ENCODE measurements around the gene NIPAL4.

Gene NIPAL4

DNA sequence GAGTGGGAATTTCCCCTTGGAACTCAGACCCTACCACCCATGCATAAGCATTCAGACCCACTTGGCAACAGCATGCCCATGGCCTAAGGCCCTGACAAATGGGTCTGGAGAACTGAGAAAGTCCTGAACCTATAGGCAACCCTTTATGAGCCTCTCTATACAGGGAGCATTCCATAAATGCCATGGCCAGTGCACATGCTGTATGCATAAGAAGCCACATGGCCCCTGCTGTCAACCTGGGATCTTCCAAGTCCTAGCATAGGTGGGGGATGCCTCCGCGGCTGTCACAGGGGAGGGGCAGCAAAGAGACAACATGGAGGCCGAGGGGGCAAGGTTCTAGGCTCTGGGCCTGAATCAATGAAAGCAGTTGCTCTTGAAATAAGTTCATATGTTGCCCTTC lies 8.2 kb upstream of the NIPAL4 start:
- TF ChIP-seq, protein P1, sequence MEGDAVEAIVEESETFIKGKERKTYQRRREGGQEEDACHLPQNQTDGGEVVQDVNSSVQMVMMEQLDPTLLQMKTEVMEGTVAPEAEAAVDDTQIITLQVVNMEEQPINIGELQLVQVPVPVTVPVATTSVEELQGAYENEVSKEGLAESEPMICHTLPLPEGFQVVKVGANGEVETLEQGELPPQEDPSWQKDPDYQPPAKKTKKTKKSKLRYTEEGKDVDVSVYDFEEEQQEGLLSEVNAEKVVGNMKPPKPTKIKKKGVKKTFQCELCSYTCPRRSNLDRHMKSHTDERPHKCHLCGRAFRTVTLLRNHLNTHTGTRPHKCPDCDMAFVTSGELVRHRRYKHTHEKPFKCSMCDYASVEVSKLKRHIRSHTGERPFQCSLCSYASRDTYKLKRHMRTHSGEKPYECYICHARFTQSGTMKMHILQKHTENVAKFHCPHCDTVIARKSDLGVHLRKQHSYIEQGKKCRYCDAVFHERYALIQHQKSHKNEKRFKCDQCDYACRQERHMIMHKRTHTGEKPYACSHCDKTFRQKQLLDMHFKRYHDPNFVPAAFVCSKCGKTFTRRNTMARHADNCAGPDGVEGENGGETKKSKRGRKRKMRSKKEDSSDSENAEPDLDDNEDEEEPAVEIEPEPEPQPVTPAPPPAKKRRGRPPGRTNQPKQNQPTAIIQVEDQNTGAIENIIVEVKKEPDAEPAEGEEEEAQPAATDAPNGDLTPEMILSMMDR (IDR thresholded peaks at IDR 0.05; ENCODE audit: low read depth, low read length): no peak
- DNase-seq (ENCODE audit: low read depth in 2 of 2): no peak
- H3K4me3 ChIP-seq (replicated peaks in 1 of 2; ENCODE audit: low read depth in 2 of 2, low read length in 2 of 2): no peak overlapping the region

DNA sequence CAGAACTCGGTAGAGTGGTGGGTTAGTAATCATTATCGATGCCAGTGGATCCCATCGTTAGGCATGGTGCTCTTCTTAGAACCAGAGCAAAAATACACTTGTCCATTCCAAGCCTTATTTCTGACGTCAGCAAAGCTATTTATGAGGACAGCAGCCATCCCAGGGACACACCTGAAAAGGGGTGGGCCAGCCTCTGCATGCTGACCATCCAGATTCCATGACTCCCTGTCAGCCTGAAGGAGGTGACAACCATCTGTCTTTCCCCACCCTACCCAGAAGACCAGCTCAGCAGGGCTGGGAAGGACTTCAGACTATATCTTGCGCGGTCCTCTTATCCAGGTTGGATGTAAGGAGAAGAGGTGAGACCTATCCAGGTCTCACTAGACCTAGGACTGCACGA lies 5.7 kb upstream of the NIPAL4 start:
- H3K4me3 ChIP-seq (replicated peaks in 1 of 2; ENCODE audit: low read depth in 2 of 2, low read length in 2 of 2): no peak overlapping the region
- TF ChIP-seq, protein P1 (IDR thresholded peaks at IDR 0.05; ENCODE audit: low read depth, low read length): no peak
- no peak for DNase-seq (ENCODE audit: low read depth in 2 of 2)

DNA sequence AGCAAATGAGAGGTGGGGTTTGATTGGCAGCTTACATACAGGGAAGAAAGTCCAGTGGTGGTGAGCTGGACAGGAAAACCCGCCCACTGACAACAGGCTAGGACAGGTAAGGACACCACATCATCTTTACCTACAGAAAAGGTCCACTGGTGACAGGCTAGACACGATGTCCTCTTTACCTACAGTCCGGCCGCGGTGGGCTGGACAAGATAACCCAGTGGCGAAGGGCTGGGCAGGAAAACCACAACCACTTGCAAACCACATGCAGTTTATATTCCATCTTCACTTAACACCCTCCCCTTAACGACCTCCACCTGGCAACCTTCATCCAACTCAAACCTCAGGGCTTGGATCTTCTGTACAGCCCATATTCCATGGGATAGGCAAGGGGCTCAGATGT lies 5.0 kb upstream of the NIPAL4 start:
- TF ChIP-seq, protein P1 (IDR thresholded peaks at IDR 0.05; ENCODE audit: low read depth, low read length): no peak
- no peak overlapping the region for H3K4me3 ChIP-seq (replicated peaks in 1 of 2; ENCODE audit: low read depth in 2 of 2, low read length in 2 of 2)
- DNase-seq (ENCODE audit: low read depth in 2 of 2): no peak

DNA sequence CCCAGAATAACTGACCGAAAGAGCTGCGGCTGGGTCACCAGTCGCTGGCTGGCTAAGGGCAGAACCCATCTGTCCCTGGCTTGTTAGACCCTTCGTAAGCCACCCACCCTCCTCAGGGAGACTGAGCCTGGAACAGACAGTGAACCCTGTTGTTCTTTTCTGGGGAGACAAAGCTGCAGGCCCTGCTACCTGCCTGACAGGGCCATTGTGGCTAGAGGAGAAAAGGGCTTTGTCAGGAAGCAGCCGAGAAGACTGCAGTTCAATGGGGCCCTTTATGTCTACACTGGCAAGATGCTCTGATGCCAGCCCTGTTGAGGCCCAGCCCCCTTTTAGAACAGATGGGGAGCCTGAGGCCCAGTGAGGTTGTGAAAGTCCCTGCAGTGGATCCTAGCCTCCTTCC lies 3.7 kb upstream of the NIPAL4 start:
- TF ChIP-seq, protein P1 (IDR thresholded peaks at IDR 0.05; ENCODE audit: low read depth, low read length): no peak
- no peak for DNase-seq (ENCODE audit: low read depth in 2 of 2)
- no peak overlapping the region for H3K4me3 ChIP-seq (replicated peaks in 1 of 2; ENCODE audit: low read depth in 2 of 2, low read length in 2 of 2)

DNA sequence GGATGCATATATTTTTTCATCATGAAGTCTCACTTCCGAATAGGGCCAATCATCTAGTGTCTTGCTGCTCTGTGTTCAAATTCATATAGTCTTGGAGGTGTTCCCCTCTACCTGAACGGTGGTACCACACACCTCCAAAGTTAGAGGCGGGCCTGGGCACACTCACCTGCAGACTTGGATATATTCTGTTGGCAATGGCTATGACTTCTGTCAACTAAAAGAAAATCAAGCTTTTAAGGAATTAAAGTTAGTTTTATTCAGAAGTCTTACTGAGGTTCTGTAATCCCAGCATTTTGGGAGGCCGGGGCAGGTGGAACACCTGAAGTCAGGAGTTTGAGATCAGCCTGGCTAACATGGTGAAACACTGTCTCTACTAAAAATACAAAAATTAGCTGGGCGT lies 2.6 kb upstream of the NIPAL4 start:
- TF ChIP-seq, protein P1 (IDR thresholded peaks at IDR 0.05; ENCODE audit: low read depth, low read length): no peak

DNA sequence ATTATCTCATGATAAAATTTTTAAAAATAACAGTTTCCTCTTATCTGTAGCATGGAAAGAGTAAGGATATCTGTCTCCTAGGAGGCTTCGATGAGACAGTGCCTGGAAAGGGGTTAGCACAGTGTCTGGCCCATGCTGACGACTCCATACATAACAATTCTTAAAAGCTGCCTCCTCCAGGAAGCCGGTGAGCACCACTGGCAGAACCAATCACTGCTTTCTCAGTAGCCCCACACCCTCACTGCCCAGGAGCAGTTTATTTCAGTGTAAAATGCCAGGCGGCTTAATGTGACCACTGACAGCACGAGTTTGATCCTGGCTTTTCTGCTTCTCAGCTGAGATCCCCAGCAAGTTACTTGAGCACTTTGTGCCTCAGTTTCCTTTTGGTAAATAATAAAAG lies 1.2 kb upstream of the NIPAL4 start:
- H3K4me3 ChIP-seq (replicated peaks in 1 of 2; ENCODE audit: low read depth in 2 of 2, low read length in 2 of 2): no peak overlapping the region
- TF ChIP-seq, protein P1 (IDR thresholded peaks at IDR 0.05; ENCODE audit: low read depth, low read length): no peak
- no peak for DNase-seq (ENCODE audit: low read depth in 2 of 2)

More for the DNA sequence above, 2.6 kb upstream of the NIPAL4 start:
- H3K4me3 ChIP-seq (replicated peaks in 1 of 2; ENCODE audit: low read depth in 2 of 2, low read length in 2 of 2): no peak overlapping the region
- DNase-seq (ENCODE audit: low read depth in 2 of 2): no peak

All from cardiac fibroblast (primary cell).